GM12878 (cell line): Measurements from ENCODE around the gene SH3BP5.

Experiments used
- CBX5 ChIP-seq: sonication (generic); IDR thresholded peaks from 2 replicates; pipeline ENCODE4 v1.6.1; 2016; ENCODE audit warnings: low read depth, moderate library complexity, mild to moderate bottlenecking, inconsistent platforms
- CHD2 ChIP-seq: IDR thresholded peaks from 2 replicates; pipeline ENCODE4 v1.6.1; 2011; ENCODE audit warnings: low read depth, low read length, improper control_type of control experiment, borderline replicate concordance
- CHD4 ChIP-seq: fragments of 200-600 bp; sonication (generic); IDR thresholded peaks from 2 replicates; pipeline ENCODE4 v1.6.1; 2016; ENCODE audit warnings: mild to moderate bottlenecking
- EZH2 ChIP-seq: IDR thresholded peaks from 2 replicates; pipeline ENCODE4 v1.6.1; 2012; ENCODE audit warnings: low read depth, mild to moderate bottlenecking, control low read depth, inconsistent platforms, low read length, borderline replicate concordance; ENCODE audit not compliant: control insufficient read depth
- GABPA ChIP-seq: IDR thresholded peaks from 2 replicates; pipeline ENCODE4 v1.6.1; 2014; ENCODE audit warnings: antibody characterized with exemption, low read depth, mild to moderate bottlenecking, inconsistent platforms
- MYC ChIP-seq: IDR thresholded peaks from 2 replicates; pipeline ENCODE4 v1.6.1; 2011; ENCODE audit warnings: mild to moderate bottlenecking, low read length, moderate library complexity, inconsistent platforms; ENCODE audit not compliant: insufficient read depth, insufficient replicate concordance, insufficient read length, severe bottlenecking
- POLR2A ChIP-seq: IDR thresholded peaks from 2 replicates; pipeline ENCODE4 v1.6.1; 2011; ENCODE audit warnings: low read depth, mild to moderate bottlenecking, low read length
- RBBP5 ChIP-seq: fragments of 200-600 bp; sonication (generic); conservative IDR thresholded peaks from 2 replicates; pipeline ENCODE4 v1.6.1; 2016
- RFX5 ChIP-seq: IDR thresholded peaks from 2 replicates; pipeline ENCODE4 v1.6.1; 2011; ENCODE audit warnings: low read depth, low read length, improper control_type of control experiment
- SPI1 ChIP-seq: IDR thresholded peaks from 2 replicates; pipeline ENCODE4 v1.6.1; 2011; ENCODE audit warnings: low read depth, mild to moderate bottlenecking, low read length, moderate library complexity, borderline replicate concordance; ENCODE audit not compliant: insufficient read depth
- USF1 ChIP-seq: IDR thresholded peaks from 2 replicates; pipeline ENCODE4 v1.6.1; 2011; ENCODE audit warnings: borderline replicate concordance, low read depth, mild to moderate bottlenecking, moderate library complexity, mixed read lengths, low read length; ENCODE audit not compliant: insufficient read depth; ENCODE audit errors: extremely low read length
- ZNF207 ChIP-seq: fragments of 450-650 bp; IDR thresholded peaks from 2 replicates; pipeline ENCODE4 v1.6.1; 2014; ENCODE audit warnings: antibody characterized with exemption, mild to moderate bottlenecking, borderline replicate concordance
- TF ChIP-seq, protein P1 (sequence below): fragments of 450-650 bp; IDR thresholded peaks from 2 replicates; pipeline ENCODE4 v1.6.1; 2017; ENCODE audit warnings: mild to moderate bottlenecking, low read depth, inconsistent platforms; ENCODE audit not compliant: poor library complexity, severe bottlenecking
- TF ChIP-seq, protein P2 (sequence below), 3 experiments: IDR thresholded peaks in 2 of 3; conservative IDR thresholded peaks in 1 of 3; 2 replicates each; pipeline ENCODE4 v1.5.1; 2011; ENCODE audit warnings: low read depth in 3 of 3, low read length in 3 of 3, mild to moderate bottlenecking in 3 of 3, control low read depth in 2 of 3, moderate library complexity in 2 of 3, inconsistent platforms in 1 of 3, mixed read lengths in 1 of 3; ENCODE audit not compliant: control insufficient read depth in 2 of 3, insufficient read depth in 1 of 3; ENCODE audit errors: extremely low read depth in 1 of 3

GRCh38 chr3:15263926-15264325, 68.5 kb downstream of the SH3BP5 start:
- TF ChIP-seq EZH2 = no peak
- TF ChIP-seq, protein P1, sequence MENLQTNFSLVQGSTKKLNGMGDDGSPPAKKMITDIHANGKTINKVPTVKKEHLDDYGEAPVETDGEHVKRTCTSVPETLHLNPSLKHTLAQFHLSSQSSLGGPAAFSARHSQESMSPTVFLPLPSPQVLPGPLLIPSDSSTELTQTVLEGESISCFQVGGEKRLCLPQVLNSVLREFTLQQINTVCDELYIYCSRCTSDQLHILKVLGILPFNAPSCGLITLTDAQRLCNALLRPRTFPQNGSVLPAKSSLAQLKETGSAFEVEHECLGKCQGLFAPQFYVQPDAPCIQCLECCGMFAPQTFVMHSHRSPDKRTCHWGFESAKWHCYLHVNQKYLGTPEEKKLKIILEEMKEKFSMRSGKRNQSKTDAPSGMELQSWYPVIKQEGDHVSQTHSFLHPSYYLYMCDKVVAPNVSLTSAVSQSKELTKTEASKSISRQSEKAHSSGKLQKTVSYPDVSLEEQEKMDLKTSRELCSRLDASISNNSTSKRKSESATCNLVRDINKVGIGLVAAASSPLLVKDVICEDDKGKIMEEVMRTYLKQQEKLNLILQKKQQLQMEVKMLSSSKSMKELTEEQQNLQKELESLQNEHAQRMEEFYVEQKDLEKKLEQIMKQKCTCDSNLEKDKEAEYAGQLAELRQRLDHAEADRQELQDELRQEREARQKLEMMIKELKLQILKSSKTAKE = no peak
- no peak for TF ChIP-seq ZNF207
- TF ChIP-seq, protein P2, sequence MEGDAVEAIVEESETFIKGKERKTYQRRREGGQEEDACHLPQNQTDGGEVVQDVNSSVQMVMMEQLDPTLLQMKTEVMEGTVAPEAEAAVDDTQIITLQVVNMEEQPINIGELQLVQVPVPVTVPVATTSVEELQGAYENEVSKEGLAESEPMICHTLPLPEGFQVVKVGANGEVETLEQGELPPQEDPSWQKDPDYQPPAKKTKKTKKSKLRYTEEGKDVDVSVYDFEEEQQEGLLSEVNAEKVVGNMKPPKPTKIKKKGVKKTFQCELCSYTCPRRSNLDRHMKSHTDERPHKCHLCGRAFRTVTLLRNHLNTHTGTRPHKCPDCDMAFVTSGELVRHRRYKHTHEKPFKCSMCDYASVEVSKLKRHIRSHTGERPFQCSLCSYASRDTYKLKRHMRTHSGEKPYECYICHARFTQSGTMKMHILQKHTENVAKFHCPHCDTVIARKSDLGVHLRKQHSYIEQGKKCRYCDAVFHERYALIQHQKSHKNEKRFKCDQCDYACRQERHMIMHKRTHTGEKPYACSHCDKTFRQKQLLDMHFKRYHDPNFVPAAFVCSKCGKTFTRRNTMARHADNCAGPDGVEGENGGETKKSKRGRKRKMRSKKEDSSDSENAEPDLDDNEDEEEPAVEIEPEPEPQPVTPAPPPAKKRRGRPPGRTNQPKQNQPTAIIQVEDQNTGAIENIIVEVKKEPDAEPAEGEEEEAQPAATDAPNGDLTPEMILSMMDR (IDR thresholded peaks at IDR 0.05 in 2 of 3, conservative IDR thresholded peaks at IDR 0.05 in 1 of 3; ENCODE audit: control insufficient read depth in 2 of 3, extremely low read depth in 1 of 3, insufficient read depth in 1 of 3, low read depth in 3 of 3, low read length in 3 of 3) = no peak
- TF ChIP-seq SPI1 = no peak
- no peak for TF ChIP-seq POLR2A
- no peak for TF ChIP-seq RBBP5
- TF ChIP-seq CHD2 = no peak
- TF ChIP-seq GABPA = no peak
- no peak for TF ChIP-seq USF1
- TF ChIP-seq CBX5 = no peak
- no peak for TF ChIP-seq RFX5
- no peak for TF ChIP-seq MYC
- TF ChIP-seq CHD4 = no peak
